ENCODE results near the gene OR5B21.

DNA sequence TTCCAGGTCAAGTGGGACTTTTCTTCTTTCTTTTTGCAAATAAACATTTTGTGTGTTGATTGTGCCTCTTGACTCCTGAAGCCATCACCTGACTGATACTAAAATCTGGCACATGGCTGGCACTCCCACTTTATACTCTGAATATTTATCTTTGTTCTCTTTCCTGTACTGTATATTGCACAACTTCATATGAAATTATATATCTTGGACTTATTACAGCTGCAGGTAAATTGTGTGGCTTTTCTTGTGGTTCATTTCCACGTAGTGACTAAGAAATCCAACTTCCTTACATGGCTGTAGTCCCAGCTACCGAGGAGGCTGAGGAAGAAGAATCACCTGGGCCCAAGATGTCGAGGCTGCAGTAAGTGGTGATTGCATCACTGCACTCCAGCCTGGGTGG, 42.2 kb downstream of the OR5B21 start:
- no peak for TF ChIP-seq GATA3 (IDR thresholded peaks at IDR 0.05; ENCODE audit: low read depth, low read length)
- no peak for TF ChIP-seq GATA2 (IDR thresholded peaks at IDR 0.05; ENCODE audit: low read depth, low read length)

Measured in SH-SY5Y (cell line).